NCI-H1105 treated with DMSO at 0.1 percent for 48 hours (cell line): ENCODE data around the gene PRDX5.
A peak's percentile ranks its signal among the peaks of the same experiment; 100 is the strongest.
"Not testable (repeated sequence)": the region's sequence is repeated elsewhere in the genome, so short reads cannot be mapped to it uniquely, and the experiment has no call there.

ENCODE experiments used
- DNase-seq: peaks from one replicate; lab custom pipeline; 2025; lab: John Stamatoyannopoulos, UW

The PRDX5 gene

GRCh38 chr11:64305691-64306562 is 12.0 kb upstream of the PRDX5 start:
- DNase-seq: peak; percentile 59

GRCh38 chr11:64306563-64306875 is 11.4 kb upstream of the PRDX5 start:
- DNase-seq: no peak

GRCh38 chr11:64306876-64307622 is 10.9 kb upstream of the PRDX5 start:
- DNase-seq: no peak

GRCh38 chr11:64307795-64308194 is 10.1 kb upstream of the PRDX5 start:
- DNase-seq: not testable (repeated sequence)

- no peak for DNase-seq
These were observed 5.0 kb upstream of the PRDX5 start for GRCh38 chr11:64312947-64313346.

GRCh38 chr11:64313491-64314145 is 4.3 kb upstream of the PRDX5 start:
- no peak for DNase-seq

- DNase-seq: no peak
These were observed 3.6 kb upstream of the PRDX5 start for GRCh38 chr11:64314146-64314804.

GRCh38 chr11:64314805-64315561 is 2.9 kb upstream of the PRDX5 start:
- DNase-seq: no peak

- not testable (repeated sequence) for DNase-seq
These were observed 2.0 kb upstream of the PRDX5 start for GRCh38 chr11:64315667-64316526.

GRCh38 chr11:64316672-64317324 is 1.1 kb upstream of the PRDX5 start:
- DNase-seq: peak; percentile 73

- peak; percentile 98 for DNase-seq
These were observed 478 bp upstream of the PRDX5 start, which contains the start of gene TRMT112 for GRCh38 chr11:64317325-64317960. TSS of gene TRMT112 (minus strand) at chr11:64317559. CDS start at chr11:64317526, 33 bp downstream.

- no peak for DNase-seq
These were observed 1.1 kb downstream of the PRDX5 start for GRCh38 chr11:64318766-64319761.

GRCh38 chr11:64320556-64320955 is 2.6 kb downstream of the PRDX5 start:
- no peak for DNase-seq

GRCh38 chr11:64321026-64321425 is 3.1 kb downstream of the PRDX5 start:
- no peak for DNase-seq

- DNase-seq: no peak
These were observed 3.6 kb downstream of the PRDX5 start for GRCh38 chr11:64321533-64321932.

GRCh38 chr11:64322925-64323260 is 5.0 kb downstream of the PRDX5 start:
- no peak for DNase-seq

- no peak for DNase-seq
These were observed 5.5 kb downstream of the PRDX5 start for GRCh38 chr11:64323373-64323772.

GRCh38 chr11:64323984-64324383 is 6.1 kb downstream of the PRDX5 start:
- DNase-seq: not testable (repeated sequence)
